B cell (primary cell): Measurements from ENCODE around the gene QKI. TPM values are rescaled to one million over a fixed set of nuclear protein-coding genes. Genes with fewer than 3 reads are reported as not detected.

ENCODE experiments used
- ATAC-seq: fragments of 200-7000 bp; cut with Tn5 transposase; one replicate; pipeline ENCODE4 v1.10.0; 2021; ENCODE audit warnings: low read depth, mild to moderate bottlenecking, moderate number of reproducible peaks, moderate library complexity
- CTCF ChIA-PET: fragments of 350-600 bp; sonication (Branson Sonifier 250); formaldehyde crosslinking; loops from one replicate; lab custom pipeline; 2021; ENCODE audit warnings: antibody characterized with exemption, inconsistent platforms; lab: Charles Lee
- POLR2A ChIA-PET: fragments of 350-600 bp; sonication (Branson Sonifier 250); formaldehyde crosslinking; loops from one replicate; lab custom pipeline; 2021; ENCODE audit warnings: antibody characterized with exemption; lab: Charles Lee
- DNase-seq: peaks from one replicate; pipeline ENCODE4 v3.0.0; 2013
- H2AFZ ChIP-seq: 2 replicates; pipeline ENCODE4 v1.6.1; 2012; ENCODE audit warnings: mild to moderate bottlenecking, low read depth, low read length; ENCODE audit not compliant: insufficient read depth, poor library complexity, severe bottlenecking
- H3K27ac ChIP-seq, 2 donors: 1 replicate in 1 of 2; 2 replicates in 1 of 2; pipeline ENCODE4 v1.5.1; 2012 to 2013; ENCODE audit warnings: low read length in 2 of 2, mild to moderate bottlenecking in 2 of 2, moderate library complexity in 1 of 2
- H3K27me3 ChIP-seq, 4 experiments: fragments of 200-600 bp in 1 of 4; sonication (generic) in 1 of 4; replicated peaks in 1 of 4; 1 replicate in 2 of 4; 2 replicates in 2 of 4; pipeline versions ENCODE4 v1.6.1 to v1.7.0; 2013 to 2016; ENCODE audit warnings: low read length in 3 of 4, mild to moderate bottlenecking in 2 of 4, mixed read lengths in 1 of 4, moderate library complexity in 1 of 4; ENCODE audit not compliant: insufficient read depth in 4 of 4, control insufficient read depth in 3 of 4; ENCODE audit errors: control extremely low read depth in 1 of 4
- H3K36me3 ChIP-seq, 2 experiments: replicated peaks in 1 of 2; 1 replicate in 1 of 2; 2 replicates in 1 of 2; pipeline versions ENCODE4 v1.6.1 to v1.7.1; 2013; ENCODE audit warnings: low read length in 1 of 2; ENCODE audit not compliant: insufficient read depth in 2 of 2, control insufficient read depth in 1 of 2; ENCODE audit errors: control extremely low read depth in 1 of 2, extremely low read depth in 1 of 2
- H3K4me1 ChIP-seq, 2 donors: fragments of 200-600 bp in 1 of 2; sonication (generic) in 1 of 2; 1 replicate in 1 of 2; 2 replicates in 1 of 2; pipeline versions ENCODE4 v1.5.1 to v1.6.1; 2013 to 2017; ENCODE audit warnings: low read length in 2 of 2; ENCODE audit not compliant: control insufficient read depth in 2 of 2, insufficient read depth in 2 of 2
- H3K4me2 ChIP-seq: replicated peaks from 2 replicates; pipeline ENCODE3; 2012; ENCODE audit warnings: mild to moderate bottlenecking, low read depth, low read length; ENCODE audit not compliant: poor library complexity, severe bottlenecking
- H3K4me3 ChIP-seq, 5 experiments: fragments of 200-600 bp in 1 of 5; sonication (generic) in 1 of 5; 1 replicate in 3 of 5; 2 replicates in 2 of 5; pipeline versions ENCODE4 v1.5.1 to v1.7.0; 2011 to 2016; ENCODE audit warnings: low read length in 4 of 5, mild to moderate bottlenecking in 4 of 5, low read depth in 2 of 5, control low read depth in 1 of 5, moderate library complexity in 1 of 5; ENCODE audit not compliant: insufficient read depth in 1 of 5; ENCODE audit errors: control extremely low read depth in 1 of 5, extremely low read depth in 1 of 5
- H3K79me2 ChIP-seq: fragments of 200-600 bp; sonication (generic); one replicate; pipeline ENCODE4 v1.6.0; 2016; ENCODE audit warnings: low read length; ENCODE audit not compliant: control insufficient read depth, insufficient read depth
- H3K9ac ChIP-seq: fragments of 200-600 bp; sonication (generic); 2 replicates; pipeline ENCODE4 v1.6.1; 2017; ENCODE audit warnings: mild to moderate bottlenecking, low read length, moderate library complexity
- H3K9me3 ChIP-seq, 3 donors: one replicate each; pipeline versions ENCODE4 v1.6.1 to v1.7.1; 2013; ENCODE audit warnings: low read length in 2 of 3; ENCODE audit not compliant: control insufficient read depth in 2 of 3, insufficient read depth in 1 of 3; ENCODE audit errors: control extremely low read depth in 1 of 3
- H4K20me1 ChIP-seq: 2 replicates; pipeline ENCODE4 v1.6.0; 2012; ENCODE audit warnings: mild to moderate bottlenecking, low read length; ENCODE audit not compliant: insufficient read depth, control insufficient read depth, poor library complexity, severe bottlenecking
- H3K27ac Mint-ChIP-seq: one replicate; pipeline ENCODE4 v1.8.0; 2021; ENCODE audit warnings: mixed read lengths
- H3K27me3 Mint-ChIP-seq: one replicate; pipeline ENCODE4 v1.8.0; 2021; ENCODE audit warnings: mixed read lengths
- H3K4me1 Mint-ChIP-seq: one replicate; pipeline ENCODE4 v1.8.0; 2021; ENCODE audit warnings: mixed read lengths
- H3K4me3 Mint-ChIP-seq: one replicate; pipeline ENCODE4 v1.8.0; 2021; ENCODE audit warnings: mixed read lengths
- H3K9me3 Mint-ChIP-seq: one replicate; pipeline ENCODE4 v1.8.0; 2022; ENCODE audit warnings: mixed read lengths; ENCODE audit not compliant: insufficient read depth
- EZH2 ChIP-seq: IDR thresholded peaks from 2 replicates; pipeline ENCODE4 v1.6.1; 2012; ENCODE audit warnings: borderline replicate concordance, low read depth, mild to moderate bottlenecking, moderate library complexity, low read length; ENCODE audit not compliant: insufficient read depth, poor library complexity, severe bottlenecking
- WGBS: methylation state at CpG from one replicate; pipeline ENCODE4 v1.1.5; 2013; ENCODE audit warnings: missing lambda C conversion rate; ENCODE audit not compliant: insufficient coverage; 5-methylcytosine and 5-hydroxymethylcytosine counted together
- intact Hi-C: fragments of 100-400 bp; cut with micrococcal nuclease; formaldehyde crosslinking; loops from one replicate; pipeline ENCODE4 v1.10.0; 2022
- polyA plus RNA-seq: library from polyadenylated mRNA; depleted of rRNA; stranded (reverse); fragments of >200 nt; gene quantifications from 2 replicates; pipeline ENCODE4 v1.2.3, GENCODE V29; 2012
- total RNA-seq, 2 donors: library from RNA; stranded (reverse); fragments of 120-200 nt in 1 of 2; gene quantifications; 1 replicate in 1 of 2; 2 replicates in 1 of 2; pipeline versions ENCODE4 v1.2.3 to v1.2.4, GENCODE V29; 2013 to 2022
- TF ChIP-seq, protein P1 (sequence below): fragments of 200-600 bp; IDR thresholded peaks from one replicate; pipeline ENCODE4 v1.8.0; 2022; ENCODE audit warnings: antibody characterized with exemption, mild to moderate bottlenecking

The QKI gene
- total and polyA plus RNA-seq, 2 donors (not counting 1 experiment from before 2014, with no cell fraction given) = 38.8 to 79.5 TPM

DNA sequence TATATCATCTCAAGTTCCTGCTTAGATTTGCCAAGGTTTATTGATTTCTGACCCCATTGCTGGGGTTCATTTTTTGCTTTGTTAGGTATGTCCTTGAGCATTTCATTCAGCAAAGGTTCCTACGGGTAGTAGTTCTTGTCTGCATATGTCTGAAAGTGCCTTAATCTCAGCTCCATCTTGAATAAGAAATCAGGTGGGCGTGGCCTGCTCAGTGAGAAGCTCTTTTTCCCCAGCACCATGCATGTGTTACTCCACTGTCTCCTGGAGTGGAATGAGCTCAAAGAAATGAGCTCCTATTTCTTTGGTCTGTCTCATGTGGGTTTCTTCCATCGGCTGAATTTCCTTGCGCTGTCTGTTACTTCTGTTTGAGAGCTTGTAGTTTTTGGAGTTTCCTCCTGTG, 201.9 kb downstream of the QKI start:
- peaks cover 3% of the 10 kb centered on the region for H3K4me1 Mint-ChIP-seq
- Histone ChIP-seq H2AFZ (no peak overlapping the region), H3K9me3 (no peaks in the 10 kb centered on the region), H3K36me3 (no peaks in the 10 kb centered on the region), H3K79me2 (no peaks in the 10 kb centered on the region), H3K9ac (no peak overlapping the region), H3K27me3 (no peaks in the 10 kb centered on the region), H3K4me1 (peaks cover 0 to 4% of the 10 kb centered on the region in 2 donors), H4K20me1 (no peaks in the 10 kb centered on the region), H3K4me3 (no peak overlapping the region), H3K4me2 (no peak overlapping the region), H3K27ac (no peak overlapping the region)
- intact Hi-C loops = no loop called here
- 89% methylated on average over 4 of the region's 4 CpGs for WGBS
- no peaks in the 10 kb centered on the region for H3K9me3 Mint-ChIP-seq
- TF ChIP-seq EZH2 = no peak
- TF ChIP-seq, protein P1, sequence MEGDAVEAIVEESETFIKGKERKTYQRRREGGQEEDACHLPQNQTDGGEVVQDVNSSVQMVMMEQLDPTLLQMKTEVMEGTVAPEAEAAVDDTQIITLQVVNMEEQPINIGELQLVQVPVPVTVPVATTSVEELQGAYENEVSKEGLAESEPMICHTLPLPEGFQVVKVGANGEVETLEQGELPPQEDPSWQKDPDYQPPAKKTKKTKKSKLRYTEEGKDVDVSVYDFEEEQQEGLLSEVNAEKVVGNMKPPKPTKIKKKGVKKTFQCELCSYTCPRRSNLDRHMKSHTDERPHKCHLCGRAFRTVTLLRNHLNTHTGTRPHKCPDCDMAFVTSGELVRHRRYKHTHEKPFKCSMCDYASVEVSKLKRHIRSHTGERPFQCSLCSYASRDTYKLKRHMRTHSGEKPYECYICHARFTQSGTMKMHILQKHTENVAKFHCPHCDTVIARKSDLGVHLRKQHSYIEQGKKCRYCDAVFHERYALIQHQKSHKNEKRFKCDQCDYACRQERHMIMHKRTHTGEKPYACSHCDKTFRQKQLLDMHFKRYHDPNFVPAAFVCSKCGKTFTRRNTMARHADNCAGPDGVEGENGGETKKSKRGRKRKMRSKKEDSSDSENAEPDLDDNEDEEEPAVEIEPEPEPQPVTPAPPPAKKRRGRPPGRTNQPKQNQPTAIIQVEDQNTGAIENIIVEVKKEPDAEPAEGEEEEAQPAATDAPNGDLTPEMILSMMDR = no peak
- no peaks in the 10 kb centered on the region for H3K27me3 Mint-ChIP-seq
- H3K27ac Mint-ChIP-seq = no peak overlapping the region
- no peak for ATAC-seq
- CTCF ChIA-PET = no interaction called here
- no peak for DNase-seq
- POLR2A ChIA-PET = no interaction called here
- H3K4me3 Mint-ChIP-seq = no peak overlapping the region

DNA sequence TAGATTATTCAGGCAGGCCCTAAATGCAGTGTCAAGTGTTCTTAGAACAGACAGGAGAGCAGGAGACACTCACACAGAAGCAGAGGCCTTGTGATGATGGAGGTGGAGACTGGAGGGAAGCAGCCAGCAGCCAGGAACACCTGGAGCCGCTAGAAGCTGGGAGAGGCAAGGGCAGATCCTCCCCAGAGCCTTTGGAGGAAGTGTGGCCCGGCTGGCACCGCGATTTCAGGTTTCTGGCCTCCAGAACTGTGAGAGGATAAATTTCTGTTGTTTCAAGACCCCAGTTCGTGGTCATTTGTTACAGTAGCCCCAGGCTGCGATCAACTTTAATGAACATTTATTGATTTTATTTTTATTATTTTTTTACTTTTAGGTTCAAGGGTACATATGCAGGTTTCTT, 203.0 kb downstream of the QKI start:
- intact Hi-C loops = no loop called here
- DNase-seq (no peak), ATAC-seq (no peak)
- H3K27me3 Mint-ChIP-seq = no peaks in the 10 kb centered on the region
- Histone ChIP-seq H3K36me3 (no peaks in the 10 kb centered on the region), H3K4me1 (peaks cover 0 to 4% of the 10 kb centered on the region in 2 donors), H3K27ac (no peak overlapping the region), H3K9ac (no peak overlapping the region), H2AFZ (no peak overlapping the region), H4K20me1 (no peaks in the 10 kb centered on the region), H3K4me3 (no peak overlapping the region), H3K4me2 (no peak overlapping the region), H3K79me2 (no peaks in the 10 kb centered on the region), H3K27me3 (no peaks in the 10 kb centered on the region), H3K9me3 (no peaks in the 10 kb centered on the region)
- no peaks in the 10 kb centered on the region for H3K9me3 Mint-ChIP-seq
- H3K4me1 Mint-ChIP-seq = peaks cover 3% of the 10 kb centered on the region
- ChIA-PET POLR2A (no interaction called here), CTCF (no interaction called here)
- 97% methylated on average over 4 of the region's 6 CpGs for WGBS
- TF ChIP-seq, protein P1 = no peak
- no peak for TF ChIP-seq EZH2
- no peak overlapping the region for H3K27ac Mint-ChIP-seq
- no peak overlapping the region for H3K4me3 Mint-ChIP-seq
